ENCODE measurements around the gene CHST8. TPM values are rescaled to one million over a fixed set of nuclear protein-coding genes. Genes with fewer than 3 reads are reported as not detected.
A peak's percentile ranks its signal among the peaks of the same experiment; 100 is the strongest.

Gene CHST8
- total and polyA plus RNA-seq, 12 donors, result 0.13 to 0.50 (median 0.22) TPM; not detected in 3

- no peak overlapping the region for H3K4me3 ChIP-seq
- intact Hi-C loops (cut with DNase I), result loop anchor here in 1 of 10 donors (10.0 kb wide), 1 partner anchor 208 kb away; no protein-coding TSS in a partner anchor
- H3K4me1 ChIP-seq, result no peaks in the 10 kb centered on the region
- 80 to 84% methylated on average over 6 of the region's 6 CpGs for WGBS, 2 donors
- no peaks in the 10 kb centered on the region for H3K36me3 ChIP-seq
- DNase-seq, result no peak
- TF ChIP-seq CTCF (IDR thresholded peaks at IDR 0.05), result no peak
- peaks cover 0 to 29% (median 12%) of the 10 kb centered on the region in 7 donors for H3K27me3 ChIP-seq
- H3K27ac ChIP-seq, result no peak overlapping the region
- H3K9me3 ChIP-seq, result no peaks in the 10 kb centered on the region
- no peak for ATAC-seq
Measured at GRCh38 chr19:33752945-33753344, 131.2 kb downstream of the CHST8 start.

GRCh38 chr19:33754361-33754760 is 132.6 kb downstream of the CHST8 start:
- no peak overlapping the region for H3K4me3 ChIP-seq
- ATAC-seq (no peak), DNase-seq (no peak)
- no peak overlapping the region for H3K27ac ChIP-seq
- no peaks in the 10 kb centered on the region for H3K9me3 ChIP-seq
- intact Hi-C loops (cut with DNase I), result loop anchor here in 1 of 10 donors (10.0 kb wide), 1 partner anchor 210 kb away; no protein-coding TSS in a partner anchor
- H3K36me3 ChIP-seq, result no peaks in the 10 kb centered on the region
- TF ChIP-seq CTCF (IDR thresholded peaks at IDR 0.05), result no peak
- WGBS, 2 donors, result 71% methylated on average over 7 of the region's 7 CpGs
- peaks cover 0 to 7% (median 0%) of the 10 kb centered on the region in 9 donors for H3K4me1 ChIP-seq
- H3K27me3 ChIP-seq, result peaks cover 0 to 18% (median 4%) of the 10 kb centered on the region in 7 donors

- ATAC-seq, result peak in 1 of 8 donors; percentile 51
- no peak overlapping the region for H3K27ac ChIP-seq
- H3K4me3 ChIP-seq, result no peak overlapping the region
- intact Hi-C loops (cut with DNase I), result loop anchor here in 1 of 10 donors (10.0 kb wide), 1 partner anchor 211 kb away; no protein-coding TSS in a partner anchor
- DNase-seq, result no peak
- H3K4me1 ChIP-seq, result peaks cover 0 to 7% (median 0%) of the 10 kb centered on the region in 9 donors
- H3K36me3 ChIP-seq, result no peaks in the 10 kb centered on the region
- WGBS, 2 donors, result 67 to 69% methylated on average over 26 of the region's 26 CpGs
- TF ChIP-seq CTCF (IDR thresholded peaks at IDR 0.05), result no peak
- H3K9me3 ChIP-seq, result no peaks in the 10 kb centered on the region
- peaks cover 0 to 18% (median 3%) of the 10 kb centered on the region in 7 donors for H3K27me3 ChIP-seq
Measured at GRCh38 chr19:33755099-33756035, 133.6 kb downstream of the CHST8 start.

GRCh38 chr19:33756177-33756576 is 134.4 kb downstream of the CHST8 start:
- TF ChIP-seq CTCF (IDR thresholded peaks at IDR 0.05), result no peak
- DNase-seq (no peak), ATAC-seq (no peak)
- Histone ChIP-seq H3K9me3 (no peaks in the 10 kb centered on the region), H3K27me3 (peaks cover 0 to 15% (median 3%) of the 10 kb centered on the region in 7 donors), H3K4me3 (no peak overlapping the region), H3K4me1 (peaks cover 0 to 7% (median 0%) of the 10 kb centered on the region in 9 donors), H3K27ac (no peak overlapping the region), H3K36me3 (no peaks in the 10 kb centered on the region)
- 85 to 89% methylated on average over 11 of the region's 11 CpGs for WGBS, 2 donors
- intact Hi-C loops (cut with DNase I), result loop anchor here in 1 of 10 donors (10.0 kb wide), 1 partner anchor 211 kb away; no protein-coding TSS in a partner anchor

Data from heart right ventricle (tissue), 16 donors.